RKO (cell line): ENCODE measurements around the gene PIEZO1.
A peak's percentile ranks its signal among the peaks of the same experiment; 100 is the strongest.

Experiments
- DNase-seq: peaks from one replicate; pipeline ENCODE4 v3.0.0-alpha.2; 2016; ENCODE audit warnings: low spot score

Gene PIEZO1

GRCh38 chr16:88815901-88816589 lies 31.0 kb upstream of the PIEZO1 start:
- DNase-seq: no peak

- DNase-seq: no peak
Measured at GRCh38 chr16:88815227-88815626, 30.2 kb upstream of the PIEZO1 start.

- DNase-seq: no peak
Measured at GRCh38 chr16:88814144-88814502, 29.1 kb upstream of the PIEZO1 start.

- DNase-seq: no peak
Measured at GRCh38 chr16:88813269-88814143, 28.5 kb upstream of the PIEZO1 start.

GRCh38 chr16:88812513-88813268 lies 27.7 kb upstream of the PIEZO1 start:
- DNase-seq: peak; percentile 60

- peak; percentile 95 for DNase-seq
Measured at GRCh38 chr16:88811769-88812512, 26.9 kb upstream of the PIEZO1 start, which contains the start of gene APRT. Gene APRT, minus strand, starts transcription at chr16:88811928. Its CDS starts 29 bp downstream, at chr16:88811899.

- peak; percentile 89 for DNase-seq
Measured at GRCh38 chr16:88810912-88811768, 26.1 kb upstream of the PIEZO1 start.

- peak; percentile 66 for DNase-seq
Measured at GRCh38 chr16:88810166-88810911, 25.3 kb upstream of the PIEZO1 start.

- DNase-seq: peak; percentile 45
Measured at GRCh38 chr16:88809676-88810165, 24.7 kb upstream of the PIEZO1 start.

- DNase-seq: no peak
Measured at GRCh38 chr16:88809068-88809675, 24.2 kb upstream of the PIEZO1 start.

GRCh38 chr16:88807626-88808453 lies 22.8 kb upstream of the PIEZO1 start:
- DNase-seq: no peak

- DNase-seq: no peak
Measured at GRCh38 chr16:88807142-88807625, 22.2 kb upstream of the PIEZO1 start.

- DNase-seq: no peak
Measured at GRCh38 chr16:88806491-88807111, 21.6 kb upstream of the PIEZO1 start.

- no peak for DNase-seq
Measured at GRCh38 chr16:88805887-88806393, 20.9 kb upstream of the PIEZO1 start.

GRCh38 chr16:88805340-88805715 lies 20.3 kb upstream of the PIEZO1 start:
- no peak for DNase-seq

GRCh38 chr16:88804552-88805339 lies 19.7 kb upstream of the PIEZO1 start:
- DNase-seq: peak; percentile 48

GRCh38 chr16:88804173-88804551 lies 19.1 kb upstream of the PIEZO1 start:
- no peak for DNase-seq
